Measurements from ENCODE around the gene ULK3.
"Not testable (repeated sequence)": the region's sequence is repeated elsewhere in the genome, so short reads cannot be mapped to it uniquely, and the experiment has no call there.

Gene ULK3, protein sequence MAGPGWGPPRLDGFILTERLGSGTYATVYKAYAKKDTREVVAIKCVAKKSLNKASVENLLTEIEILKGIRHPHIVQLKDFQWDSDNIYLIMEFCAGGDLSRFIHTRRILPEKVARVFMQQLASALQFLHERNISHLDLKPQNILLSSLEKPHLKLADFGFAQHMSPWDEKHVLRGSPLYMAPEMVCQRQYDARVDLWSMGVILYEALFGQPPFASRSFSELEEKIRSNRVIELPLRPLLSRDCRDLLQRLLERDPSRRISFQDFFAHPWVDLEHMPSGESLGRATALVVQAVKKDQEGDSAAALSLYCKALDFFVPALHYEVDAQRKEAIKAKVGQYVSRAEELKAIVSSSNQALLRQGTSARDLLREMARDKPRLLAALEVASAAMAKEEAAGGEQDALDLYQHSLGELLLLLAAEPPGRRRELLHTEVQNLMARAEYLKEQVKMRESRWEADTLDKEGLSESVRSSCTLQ

GRCh38 chr15:74842581-74843444 lies at the start of gene ULK3:
Gene ULK3, minus strand, starts transcription at chr15:74843156. Its CDS starts 51 bp downstream, at chr15:74843105.
- DNase-seq: peak; percentile 55

DNA sequence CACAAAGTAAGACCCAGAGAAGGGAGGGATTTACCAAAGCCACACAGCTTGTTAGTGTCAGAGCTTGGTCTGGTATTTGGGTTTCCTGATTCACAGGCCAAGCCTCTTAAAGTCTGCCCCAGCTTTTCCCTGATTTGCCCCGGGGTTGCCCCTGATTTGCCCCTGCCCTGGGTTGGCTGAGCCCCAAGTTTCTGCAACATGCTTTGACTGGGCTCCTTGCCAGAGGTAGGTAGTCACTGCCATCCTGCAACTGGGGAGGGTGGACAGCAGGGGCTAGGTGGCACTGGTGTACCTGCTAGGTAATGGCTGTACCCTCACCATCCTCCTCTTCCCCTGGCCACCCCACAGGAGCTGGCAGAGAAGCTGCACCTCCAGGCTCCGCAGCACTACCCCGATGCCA lies 49.4 kb upstream of the ULK3 start:
- DNase-seq: no peak

DNA sequence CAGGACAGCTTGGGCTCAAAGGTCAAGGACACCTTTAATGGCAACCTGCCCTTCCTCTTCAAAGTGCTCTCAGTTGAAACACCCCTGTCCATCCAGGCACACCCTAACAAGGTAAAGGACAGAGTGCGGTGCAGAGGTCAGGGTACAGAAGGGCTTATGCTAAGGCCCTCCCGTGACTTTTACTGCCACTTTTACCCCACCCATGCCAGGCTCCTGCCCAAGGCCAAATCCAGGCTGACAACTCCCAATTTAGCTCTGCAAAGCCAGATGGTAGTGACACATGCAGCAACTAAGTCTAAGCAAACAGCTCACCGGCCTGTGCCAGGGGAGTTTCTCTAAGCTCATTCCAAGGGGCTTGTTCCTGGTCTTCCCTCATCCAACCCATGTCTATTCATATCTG lies 48.5 kb upstream of the ULK3 start:
- no peak for DNase-seq

DNA sequence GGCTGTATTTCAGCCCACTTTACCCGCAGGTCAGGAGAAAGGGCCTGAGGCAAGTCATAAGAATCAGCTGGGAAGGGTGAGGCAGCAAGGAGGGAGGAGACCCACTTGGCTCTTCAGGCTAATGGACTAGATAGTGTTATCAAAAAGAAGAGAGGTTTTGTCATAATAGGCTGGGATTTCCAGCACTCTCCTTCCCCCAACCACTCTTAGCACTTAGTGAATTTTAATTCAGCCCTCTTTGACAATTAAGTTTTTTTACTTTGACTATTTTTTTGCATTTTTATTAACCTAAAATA lies 47.7 kb upstream of the ULK3 start:
- DNase-seq: no peak

DNA sequence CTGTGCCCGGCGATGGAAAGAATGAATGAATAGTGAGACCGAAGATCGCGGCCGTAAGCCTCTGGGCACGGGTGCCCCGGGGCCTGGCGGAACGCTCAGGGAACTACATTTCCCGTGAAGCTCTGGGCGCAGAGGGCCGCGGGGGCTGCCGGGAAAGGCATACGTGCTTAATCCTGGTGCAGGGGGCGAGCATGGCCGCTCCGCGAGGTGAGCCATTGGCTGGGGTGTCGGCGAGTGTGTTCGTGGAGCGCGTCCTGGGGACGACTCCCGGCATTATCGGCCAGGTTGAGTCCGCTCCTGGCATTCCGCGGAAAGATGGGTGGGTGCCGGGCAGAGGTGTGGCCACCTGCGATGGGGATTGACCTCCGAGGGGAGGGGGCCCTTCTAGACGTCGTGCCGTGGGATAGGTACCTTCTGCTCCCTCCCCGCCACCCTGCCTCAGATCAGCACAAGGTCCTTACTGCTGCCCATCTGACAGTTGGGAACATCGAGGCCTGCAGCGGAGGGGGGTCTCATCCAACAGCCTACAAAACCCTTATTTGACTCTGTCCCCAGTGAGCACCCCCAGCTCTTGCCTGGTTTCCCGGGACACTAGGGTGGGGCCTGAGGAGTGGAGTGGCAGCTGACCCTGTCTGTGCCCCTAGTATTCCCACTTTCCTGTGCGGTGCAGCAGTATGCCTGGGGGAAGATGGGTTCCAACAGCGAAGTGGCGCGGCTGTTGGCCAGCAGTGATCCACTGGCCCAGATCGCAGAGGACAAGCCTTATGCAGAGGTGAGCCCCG lies 47.1 kb upstream of the ULK3 start, which contains the start of gene MPI:
MPI (plus strand) TSS at position 160 of the 782 bp plus-strand sequence; CDS start at position 192, 32 bp downstream.
- peak; percentile 44 for DNase-seq

- DNase-seq: no peak
Observed at GRCh38 chr15:74889390-74889882, 46.5 kb upstream of the ULK3 start.

DNA sequence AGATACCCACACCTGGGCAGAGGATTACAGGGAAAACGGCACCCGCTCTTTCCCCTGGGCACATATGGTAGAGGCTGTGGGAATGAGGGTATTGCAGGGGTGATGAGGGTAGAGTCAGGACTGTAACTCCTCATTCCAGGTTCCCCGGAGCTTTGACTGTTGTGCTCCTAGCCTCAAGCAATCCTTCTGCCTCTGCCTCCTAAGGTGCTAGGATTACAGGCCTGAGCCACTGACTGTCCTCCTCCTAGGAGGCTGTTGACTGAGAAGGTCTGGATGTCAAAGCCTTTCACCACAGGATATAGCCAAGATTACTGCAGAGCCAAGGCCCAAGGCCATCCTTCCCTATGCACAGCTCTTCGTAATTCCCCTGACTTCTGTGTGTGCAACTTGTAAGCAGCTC lies 45.8 kb upstream of the ULK3 start:
- no peak for DNase-seq

- DNase-seq: not testable (repeated sequence)
Observed at GRCh38 chr15:74887537-74888193, 44.7 kb upstream of the ULK3 start.

DNA sequence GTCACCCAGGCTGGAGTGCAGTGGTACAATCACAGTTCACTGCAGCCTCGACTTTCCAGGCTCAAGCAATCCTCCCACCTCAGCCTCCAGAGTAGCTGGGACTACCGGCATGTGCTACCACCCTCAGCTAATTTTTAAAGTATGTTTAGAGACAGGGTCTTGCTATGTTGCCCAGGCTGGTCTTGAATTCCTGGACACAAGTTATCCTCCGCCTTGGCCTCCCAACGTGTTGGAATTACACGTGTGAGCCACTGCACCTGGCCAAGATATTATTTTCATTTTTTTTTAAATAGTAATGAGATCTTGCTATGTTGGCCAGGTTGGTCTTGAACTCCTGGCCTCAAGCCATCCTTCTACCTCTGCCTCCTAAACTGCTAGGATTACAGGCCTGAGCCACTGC lies 42.5 kb upstream of the ULK3 start:
- no peak for DNase-seq

DNA sequence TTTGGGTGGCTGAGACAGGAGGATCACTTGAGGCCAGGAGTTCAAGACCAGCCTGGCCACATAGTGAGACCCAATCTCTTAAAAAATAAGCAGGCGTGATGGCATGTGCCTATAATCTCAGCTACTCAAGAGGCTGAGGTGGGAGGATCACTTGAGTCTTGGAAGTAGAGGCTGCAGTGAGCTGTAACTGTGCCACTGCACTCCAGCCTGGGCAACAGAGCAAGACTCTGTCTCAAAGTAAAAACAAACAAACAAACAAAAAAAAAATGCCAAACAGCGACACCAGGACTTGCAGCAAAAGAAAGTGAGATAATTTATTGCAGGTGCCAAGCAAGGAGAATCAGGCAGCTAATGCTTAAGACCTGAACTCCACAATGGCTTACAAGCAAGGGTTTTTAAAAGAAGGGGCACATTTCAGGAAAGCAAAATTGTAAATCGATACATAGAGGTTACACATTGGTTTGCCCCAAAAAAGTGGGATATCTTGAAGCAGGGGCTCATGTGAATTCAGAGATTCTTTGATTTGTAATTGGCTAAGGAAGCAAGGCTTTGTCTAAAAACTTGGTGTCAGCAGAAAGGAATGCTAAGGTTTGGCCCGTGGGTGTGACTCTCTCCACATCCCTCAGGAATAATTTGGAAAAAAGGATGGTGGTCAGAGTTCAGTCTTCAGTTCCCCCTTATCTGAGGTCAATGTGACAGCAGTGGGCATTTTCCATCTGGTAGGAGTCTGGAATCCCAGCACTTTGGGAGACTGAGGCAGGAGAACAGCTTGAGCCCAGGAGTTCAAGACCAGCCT lies 41.7 kb upstream of the ULK3 start:
- DNase-seq: no peak

DNA sequence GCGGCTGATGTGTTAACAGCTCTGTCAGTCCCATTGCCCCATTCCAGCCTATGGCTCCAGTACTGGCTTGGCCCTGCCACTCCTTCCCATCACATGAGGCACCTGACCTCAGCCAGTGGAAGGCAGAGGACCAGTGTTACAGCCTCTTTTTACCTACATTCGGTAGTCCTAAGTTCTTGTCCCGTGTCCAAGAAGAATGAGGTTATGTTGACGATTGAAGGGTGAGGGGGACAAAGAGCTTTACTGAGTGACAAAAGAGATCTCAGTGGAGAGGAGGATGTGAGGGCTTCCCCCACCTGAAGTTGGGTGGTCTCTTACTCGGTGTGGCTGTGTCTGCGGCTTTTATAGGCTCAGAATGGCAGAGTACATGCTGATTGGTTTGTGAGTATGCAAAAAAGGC lies 39.6 kb upstream of the ULK3 start:
- no peak for DNase-seq

GRCh38 chr15:74878273-74878672 lies 35.3 kb upstream of the ULK3 start:
- no peak for DNase-seq

DNA sequence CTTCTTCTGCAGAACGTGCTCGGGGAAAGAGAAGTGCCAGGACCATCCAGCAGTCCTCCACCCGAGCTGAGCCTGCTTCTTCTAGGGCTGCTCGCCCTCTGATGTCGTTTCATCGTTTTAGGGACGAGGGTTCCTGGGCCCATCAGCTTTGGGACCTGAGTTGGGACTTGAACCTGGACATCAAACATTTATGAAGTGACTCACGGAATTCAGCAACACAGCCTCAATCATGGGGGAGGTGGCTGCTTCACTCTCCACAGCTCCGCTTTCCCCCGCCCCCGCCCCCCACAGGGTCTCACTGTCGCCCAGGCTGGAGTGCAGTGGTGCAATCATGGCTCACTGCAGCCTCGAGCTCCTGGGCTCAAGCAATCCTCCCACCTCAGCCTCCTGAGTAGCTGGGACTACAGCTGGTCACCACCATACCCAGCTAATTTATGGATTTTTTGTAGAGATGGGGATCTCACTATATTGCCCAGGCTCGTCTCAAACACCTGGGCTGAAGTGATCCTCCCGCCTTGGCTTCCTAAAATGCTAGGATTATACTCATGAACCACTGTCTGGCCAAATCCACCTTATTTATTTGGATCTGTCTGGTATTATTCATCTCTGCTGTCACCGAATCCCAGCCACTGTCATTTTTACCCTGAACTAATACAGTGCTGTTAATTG lies 30.9 kb upstream of the ULK3 start:
- no peak for DNase-seq

DNA sequence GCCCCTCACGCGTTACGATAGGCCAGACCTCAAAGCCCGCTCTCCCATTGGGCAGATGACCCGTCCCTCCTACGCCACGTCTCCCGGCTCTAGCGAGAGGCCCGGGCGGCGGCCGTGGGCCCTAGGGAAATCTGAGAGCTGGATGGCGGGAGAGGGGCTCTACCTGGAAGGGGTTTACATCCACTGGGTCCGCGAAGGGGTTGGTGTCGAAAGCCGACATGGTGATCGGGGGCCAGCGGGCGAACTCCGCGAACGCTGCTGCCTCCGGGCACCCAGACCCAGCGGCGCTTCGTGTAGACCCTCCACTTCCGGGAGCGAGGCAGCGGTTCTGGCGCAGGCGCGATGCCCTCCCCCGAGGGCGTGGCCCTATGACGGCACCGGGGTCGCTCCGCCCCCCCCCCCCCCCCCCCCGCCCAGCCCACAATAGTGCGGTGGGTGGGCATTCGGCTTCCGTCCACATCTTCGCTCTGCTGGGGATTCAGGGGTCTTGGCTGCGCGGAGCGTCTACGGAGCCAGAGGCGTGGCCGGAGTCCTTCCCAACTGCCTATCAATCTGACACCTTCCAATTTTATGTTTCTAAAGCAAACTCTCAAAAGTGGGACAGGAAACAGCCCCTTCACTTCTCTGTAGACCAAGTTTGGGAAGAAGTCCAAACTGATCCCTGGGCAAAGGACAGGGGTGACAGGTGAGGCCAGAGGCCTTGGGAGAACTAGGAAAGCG lies 30.2 kb upstream of the ULK3 start, which contains the start of gene SCAMP2:
SCAMP2 (minus strand) TSS at position 330 of the 720 bp plus-strand sequence; CDS start at position 220, 110 bp downstream.
- peak; percentile 71 for DNase-seq

DNA sequence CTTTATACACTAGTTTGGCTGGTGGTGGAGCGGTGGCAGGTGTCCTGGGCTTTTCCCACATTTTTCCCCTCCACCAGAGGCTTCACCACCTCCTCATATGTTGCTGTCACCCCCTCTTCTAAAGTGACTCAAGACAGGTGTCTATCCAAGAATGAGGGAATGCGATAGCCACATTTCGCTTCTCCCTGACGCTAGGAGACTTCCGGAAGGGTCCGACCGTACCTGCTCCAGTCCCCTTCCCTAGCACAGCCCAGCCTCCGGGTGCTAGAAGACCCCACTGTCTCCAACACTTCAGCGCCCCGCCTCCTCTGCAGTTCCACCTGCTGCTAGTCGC lies 29.7 kb upstream of the ULK3 start:
- DNase-seq: no peak

DNA sequence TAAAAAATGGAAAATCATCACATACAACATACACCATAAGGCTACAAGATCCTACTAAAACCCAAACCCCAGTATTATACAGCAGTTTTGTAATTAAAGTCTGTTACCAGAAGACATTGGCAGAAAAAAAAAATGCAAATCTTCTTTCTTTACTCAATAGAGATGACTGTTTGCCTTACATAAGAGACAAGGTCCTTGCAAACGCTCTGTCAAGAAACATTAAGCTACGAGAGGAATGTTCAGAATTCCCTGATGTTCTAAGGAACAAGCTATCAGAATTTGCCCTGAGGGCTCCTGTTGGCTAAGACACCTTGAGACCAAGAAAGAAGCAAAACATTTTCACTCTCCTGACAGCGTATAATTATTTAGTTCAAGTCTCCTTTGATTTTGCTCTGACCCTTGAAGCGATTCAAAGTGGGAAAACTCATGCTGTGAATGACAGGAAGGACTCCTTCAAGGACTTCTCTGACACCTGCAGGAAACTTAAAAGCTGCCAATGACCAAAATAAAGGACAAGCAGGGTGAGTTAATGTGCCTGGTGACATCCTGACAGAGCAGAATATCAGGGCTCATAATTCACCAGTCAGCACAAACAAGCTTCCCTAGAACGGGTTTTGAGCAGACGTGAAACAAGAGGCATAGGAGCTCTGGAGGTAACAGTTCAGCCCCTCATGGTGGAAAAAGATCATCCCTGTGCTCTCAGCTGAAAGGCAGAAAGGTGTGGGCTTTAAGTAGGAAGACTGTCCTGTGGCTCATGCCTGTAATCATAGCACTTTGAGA lies 27.7 kb upstream of the ULK3 start:
- no peak for DNase-seq

GRCh38 chr15:74869726-74870407 lies 26.9 kb upstream of the ULK3 start:
- DNase-seq: no peak

DNA sequence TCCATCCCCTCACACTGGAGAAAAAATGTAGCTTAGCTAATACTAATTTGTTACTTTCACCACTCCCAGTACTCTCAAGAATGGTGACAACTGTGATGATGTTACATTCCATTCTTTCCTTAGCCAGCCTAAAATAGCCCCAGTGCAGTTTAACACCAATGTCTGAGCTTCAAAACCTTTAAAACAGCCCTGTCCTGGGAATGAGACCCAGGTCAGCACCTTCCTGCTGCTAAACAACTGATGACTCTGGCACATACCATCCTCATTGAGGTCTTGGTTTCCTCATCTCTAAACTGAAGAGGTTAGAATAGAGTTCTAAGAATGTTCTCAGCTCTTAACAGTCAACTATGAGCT lies 26.4 kb upstream of the ULK3 start:
- no peak for DNase-seq

DNA sequence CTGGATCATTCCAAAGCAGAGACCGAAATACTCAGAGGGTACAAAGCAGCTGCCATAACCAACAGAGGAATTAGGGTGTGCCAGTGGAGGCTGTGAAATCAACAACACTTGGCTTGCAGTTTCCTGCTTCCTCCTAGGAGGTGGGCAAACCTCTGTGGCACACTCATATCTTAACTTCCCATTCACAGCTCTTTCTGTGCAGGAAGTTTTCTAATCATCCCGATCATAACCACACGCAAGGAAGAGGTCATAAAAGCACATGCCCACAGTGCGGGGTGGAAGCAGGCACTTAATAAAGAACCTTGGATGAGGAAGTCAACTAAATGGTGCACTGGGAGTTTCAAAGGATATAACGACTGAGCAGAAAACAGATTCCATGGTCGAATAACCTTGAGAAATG lies 25.1 kb upstream of the ULK3 start:
- no peak for DNase-seq
